ENCODE data around the gene TMEM185A. TPM values are rescaled to one million over a fixed set of nuclear protein-coding genes. Genes with fewer than 3 reads are reported as not detected.

Gene TMEM185A
- 25.4 to 28.4 TPM (median 28.2 TPM) in 5 replicates for total RNA-seq (2022; extraction: Qiagen RNA extraction)

DNA sequence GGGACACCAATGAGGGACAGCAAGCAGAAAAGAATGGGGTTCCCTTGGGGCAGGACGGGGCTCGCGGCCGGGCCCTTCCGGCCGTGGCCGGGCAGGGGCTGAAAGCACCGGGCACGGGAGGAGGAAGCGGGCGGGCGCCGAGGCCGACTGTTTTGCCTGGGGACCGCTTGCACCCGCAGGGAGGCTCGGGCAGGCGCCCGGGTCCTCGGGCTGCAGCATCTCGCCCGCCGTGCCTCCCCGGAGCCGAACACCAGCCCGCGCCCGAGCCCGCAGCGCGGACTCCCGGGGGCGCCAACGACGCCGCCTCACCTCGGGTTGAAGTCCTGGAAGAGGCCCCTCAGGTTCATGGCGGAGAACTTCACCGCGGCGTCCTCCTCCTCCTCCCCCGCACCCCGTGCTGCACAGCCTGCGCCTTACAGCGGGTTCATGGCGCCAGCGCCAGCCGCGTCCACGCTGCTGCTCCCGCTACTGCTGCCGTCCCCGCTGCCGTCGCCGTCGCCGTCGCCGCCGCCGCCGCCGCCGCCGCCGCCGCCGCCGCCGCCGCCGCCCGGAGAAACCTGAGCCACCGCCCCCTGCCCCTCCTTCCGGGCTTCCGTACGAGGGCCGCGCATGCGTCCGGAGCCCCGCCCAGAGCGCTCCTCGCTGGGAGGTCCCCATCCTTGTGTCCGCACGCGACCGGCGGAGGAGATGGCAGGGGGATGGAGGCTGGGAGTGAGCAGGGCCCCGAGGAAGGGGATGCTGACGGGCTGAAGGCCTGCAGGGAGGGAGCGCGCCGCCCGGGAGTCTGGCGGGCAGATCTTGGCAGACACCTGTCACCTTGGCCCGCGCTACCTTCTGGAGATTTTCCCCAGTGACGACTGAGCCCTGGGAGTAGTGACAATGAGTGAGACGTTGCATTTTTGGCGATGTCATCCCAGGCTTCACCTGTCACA is at the start of gene TMEM185A:
Gene TMEM185A (minus strand): TSS at position 559 of the 932 bp plus-strand sequence. CDS start 212 bp downstream, at position 347.

GRCh38 chrX:149595214-149595613 is 36.4 kb downstream of the TMEM185A start, which contains the start of gene HSFX2:
TSS of gene HSFX2 (minus strand) at chrX:149595314. CDS start at chrX:149594700, 614 bp downstream.

GRCh38 chrX:149587359-149587758 is 44.2 kb downstream of the TMEM185A start, which contains the start of gene MAGEA9B:
TSS of gene MAGEA9B (minus strand) at chrX:149587459. CDS start at chrX:149583179, 4,280 bp downstream.

GRCh38 chrX:149549701-149550100 is 81.9 kb downstream of the TMEM185A start, which contains the start of gene HSFX3:
TSS of gene HSFX3 (minus strand) at chrX:149549924. CDS start at chrX:149549852, 72 bp downstream.

Other genes with a start within 250 kb of the TMEM185A start
- 89.4 to 114 TPM (median 107 TPM) in 5 replicates for gene IDS, start 126.5 kb downstream of the TMEM185A start, total RNA-seq (2022; extraction: Qiagen RNA extraction)
- gene EOLA1, start 90.8 kb downstream of the TMEM185A start, total RNA-seq (2022; extraction: Qiagen RNA extraction) = 20.5 to 22.6 TPM (median 21.2 TPM) in 5 replicates
- not detected in 5 replicates for gene HSFX3, start 81.9 kb downstream of the TMEM185A start, total RNA-seq (2022; extraction: Qiagen RNA extraction)
- gene MAGEA9B, start 44.3 kb downstream of the TMEM185A start, total RNA-seq (2022; extraction: Qiagen RNA extraction) = not detected in 5 replicates
- gene HSFX2, start 36.5 kb downstream of the TMEM185A start, total RNA-seq (2022; extraction: Qiagen RNA extraction) = 0.07 to 0.11 TPM in 2 of 5 replicates, not detected in the others
- gene MAGEA11, start 80.3 kb upstream of the TMEM185A start, total RNA-seq (2022; extraction: Qiagen RNA extraction) = 0.07 TPM in 1 of 5 replicates, not detected in the others
- gene HSFX1, start 142.3 kb upstream of the TMEM185A start, total RNA-seq (2022; extraction: Qiagen RNA extraction) = 0.22 to 0.49 TPM (median 0.36 TPM) in 5 replicates
- gene MAGEA9, start 150.1 kb upstream of the TMEM185A start, total RNA-seq (2022; extraction: Qiagen RNA extraction) = not detected in 5 replicates
- gene MAGEA8, start 249.4 kb upstream of the TMEM185A start, total RNA-seq (2022; extraction: Qiagen RNA extraction) = not detected in 5 replicates